MM.1S (cell line): ENCODE measurements around the gene HNF4A.

Source experiments
- DNase-seq: peaks from one replicate; pipeline ENCODE4 v3.0.0-alpha.2; 2015
- H2AFZ ChIP-seq: fragments of 300-600 bp; sonication (generic); 2 replicates; pipeline ENCODE4 v1.6.0; 2016; ENCODE audit warnings: antibody characterized with exemption, low read length
- H3F3A ChIP-seq: fragments of 300-600 bp; sonication (generic); 2 replicates; pipeline ENCODE4 v1.6.1; 2016; ENCODE audit warnings: mild to moderate bottlenecking, antibody characterized with exemption, low read length, moderate library complexity, mixed read lengths; ENCODE audit not compliant: insufficient read depth
- H3K27ac ChIP-seq: fragments of 300-600 bp; sonication (generic); 2 replicates; pipeline ENCODE4 v1.5.1; 2016; ENCODE audit warnings: mild to moderate bottlenecking, low read length
- H3K27me3 ChIP-seq: fragments of 300-600 bp; sonication (generic); replicated peaks from 2 replicates; pipeline ENCODE4 v1.6.0; 2016; ENCODE audit warnings: low read length; ENCODE audit not compliant: insufficient read depth
- H3K36me3 ChIP-seq: fragments of 300-600 bp; sonication (generic); replicated peaks from 2 replicates; pipeline ENCODE4 v1.6.1; 2016; ENCODE audit warnings: mild to moderate bottlenecking, low read length, mixed read lengths; ENCODE audit not compliant: insufficient read depth
- H3K4me1 ChIP-seq: fragments of 300-600 bp; sonication (generic); 2 replicates; pipeline ENCODE4 v1.6.1; 2016; ENCODE audit warnings: low read length, mixed read lengths
- H3K4me2 ChIP-seq: fragments of 300-600 bp; sonication (generic); 2 replicates; pipeline ENCODE4 v1.6.0; 2016; ENCODE audit warnings: low read depth, low read length
- H3K4me3 ChIP-seq: fragments of 300-600 bp; sonication (generic); 2 replicates; pipeline ENCODE4 v1.5.1; 2016; ENCODE audit warnings: low read length, mixed read lengths
- H3K79me2 ChIP-seq: fragments of 300-600 bp; sonication (generic); 2 replicates; pipeline ENCODE4 v1.6.1; 2016; ENCODE audit warnings: mixed run types, low read length, mixed read lengths
- H3K9ac ChIP-seq: fragments of 300-600 bp; sonication (generic); 2 replicates; pipeline ENCODE4 v1.6.1; 2016; ENCODE audit warnings: low read length, mixed read lengths
- H3K9me2 ChIP-seq: fragments of 300-600 bp; sonication (generic); replicated peaks from 2 replicates; pipeline ENCODE4 v1.6.1; 2016; ENCODE audit warnings: mild to moderate bottlenecking, low read length, mixed read lengths; ENCODE audit not compliant: insufficient read depth
- H3K9me3 ChIP-seq: fragments of 300-600 bp; sonication (generic); replicated peaks from 2 replicates; pipeline ENCODE4 v1.6.1; 2016; ENCODE audit warnings: mild to moderate bottlenecking, low read length, mixed read lengths; ENCODE audit not compliant: insufficient read depth
- H4K20me1 ChIP-seq: fragments of 300-600 bp; sonication (generic); 2 replicates; pipeline ENCODE4 v1.6.1; 2016; ENCODE audit warnings: mild to moderate bottlenecking, low read length, moderate library complexity, mixed read lengths; ENCODE audit not compliant: insufficient read depth
- CTCF ChIP-seq: fragments of 300-600 bp; sonication (generic); IDR thresholded peaks from 2 replicates; pipeline ENCODE4 v1.5.1; 2016; ENCODE audit warnings: antibody characterized with exemption, low read length, mixed read lengths
- EZH2 ChIP-seq: fragments of 300-600 bp; sonication (generic); optimal IDR thresholded peaks from 2 replicates; pipeline ENCODE3; 2017; ENCODE audit warnings: low read depth, mild to moderate bottlenecking, antibody characterized with exemption, low read length, mixed read lengths
- EZH2phosphoT487 ChIP-seq: fragments of 300-600 bp; sonication (generic); IDR thresholded peaks from 2 replicates; pipeline ENCODE4 v1.6.1; 2018; ENCODE audit warnings: antibody characterized with exemption, low read length

The HNF4A gene

GRCh38 chr20:44362466-44362940 is 7.0 kb downstream of the HNF4A start:
- H3F3A ChIP-seq: no peaks in the 10 kb centered on the region
- H3K4me3 ChIP-seq: no peak overlapping the region
- H3K4me1 ChIP-seq: no peaks in the 10 kb centered on the region
- no peaks in the 10 kb centered on the region for H3K27me3 ChIP-seq
- no peaks in the 10 kb centered on the region for H3K79me2 ChIP-seq
- no peaks in the 10 kb centered on the region for H3K36me3 ChIP-seq
- no peak overlapping the region for H3K4me2 ChIP-seq
- no peak overlapping the region for H3K9ac ChIP-seq
- TF ChIP-seq CTCF (no peak), EZH2 (no peak), EZH2phosphoT487 (no peak)
- no peak overlapping the region for H2AFZ ChIP-seq
- H4K20me1 ChIP-seq: no peaks in the 10 kb centered on the region
- no peaks in the 10 kb centered on the region for H3K9me2 ChIP-seq
- no peaks in the 10 kb centered on the region for H3K9me3 ChIP-seq
- DNase-seq: no peak
- H3K27ac ChIP-seq: no peak overlapping the region

- Histone ChIP-seq H3K79me2 (no peaks in the 10 kb centered on the region), H4K20me1 (no peaks in the 10 kb centered on the region), H3K4me1 (no peaks in the 10 kb centered on the region), H2AFZ (no peak overlapping the region), H3K36me3 (no peaks in the 10 kb centered on the region), H3K9me2 (no peaks in the 10 kb centered on the region), H3F3A (no peaks in the 10 kb centered on the region), H3K4me3 (no peak overlapping the region), H3K27ac (no peak overlapping the region), H3K9ac (no peak overlapping the region), H3K9me3 (no peaks in the 10 kb centered on the region), H3K27me3 (no peaks in the 10 kb centered on the region), H3K4me2 (no peak overlapping the region)
- DNase-seq: no peak
- no peak for TF ChIP-seq EZH2
- no peak for TF ChIP-seq CTCF
- TF ChIP-seq EZH2phosphoT487: no peak
These were observed 8.6 kb downstream of the HNF4A start for GRCh38 chr20:44364068-44364467.

GRCh38 chr20:44364780-44365179 is 9.3 kb downstream of the HNF4A start:
- Histone ChIP-seq H3K9me3 (no peaks in the 10 kb centered on the region), H3K36me3 (no peaks in the 10 kb centered on the region), H3K27ac (no peak overlapping the region), H2AFZ (no peak overlapping the region), H3F3A (no peaks in the 10 kb centered on the region), H3K27me3 (no peaks in the 10 kb centered on the region), H4K20me1 (no peaks in the 10 kb centered on the region), H3K9me2 (no peaks in the 10 kb centered on the region), H3K4me1 (no peaks in the 10 kb centered on the region), H3K79me2 (no peaks in the 10 kb centered on the region), H3K4me2 (no peak overlapping the region), H3K9ac (no peak overlapping the region), H3K4me3 (no peak overlapping the region)
- no peak for TF ChIP-seq CTCF
- no peak for TF ChIP-seq EZH2
- TF ChIP-seq EZH2phosphoT487: no peak
- no peak for DNase-seq
